ENCODE results near the gene SAP30L.

The SAP30L gene

GRCh38 chr5:154449786-154450185 lies 4.0 kb downstream of the SAP30L start:
- TF ChIP-seq YY1 (IDR thresholded peaks at IDR 0.05; ENCODE audit: insufficient read depth, insufficient read length) (no peak), SUZ12 (IDR thresholded peaks at IDR 0.05; ENCODE audit: extremely low read depth, insufficient read depth, insufficient read length) (no peak), ZNF274 (IDR thresholded peaks at IDR 0.05; ENCODE audit: low read depth, low read length) (no peak)
- no peak overlapping the region for H3K9ac ChIP-seq (ENCODE audit: insufficient read length, low read depth)
- no peaks in the 10 kb centered on the region for H3K4me1 ChIP-seq (ENCODE audit: insufficient read depth, insufficient read length)
- H3K27me3 ChIP-seq (ENCODE audit: insufficient read depth, insufficient read length): peaks cover 5% of the 10 kb centered on the region
- H3K36me3 ChIP-seq (ENCODE audit: insufficient read depth, insufficient read length, low read length): peaks cover 52% of the 10 kb centered on the region
- DNase-seq (ENCODE audit: low read depth, low spot score): no peak
- no peak overlapping the region for H3K4me3 ChIP-seq (ENCODE audit: insufficient read length, low read depth)
- no peaks in the 10 kb centered on the region for H3K9me3 ChIP-seq (ENCODE audit: insufficient read depth, low read length)

- DNase-seq (ENCODE audit: low read depth, low spot score): no peak
- Histone ChIP-seq H3K27me3 (ENCODE audit: insufficient read depth, insufficient read length) (no peaks in the 10 kb centered on the region), H3K9me3 (ENCODE audit: insufficient read depth, low read length) (no peaks in the 10 kb centered on the region), H3K36me3 (ENCODE audit: insufficient read depth, insufficient read length, low read length) (peaks cover 73% of the 10 kb centered on the region), H3K4me1 (ENCODE audit: insufficient read depth, insufficient read length) (no peaks in the 10 kb centered on the region), H3K4me3 (ENCODE audit: insufficient read length, low read depth) (no peak overlapping the region), H3K9ac (ENCODE audit: insufficient read length, low read depth) (no peak overlapping the region)
- no peak for TF ChIP-seq ZNF274 (IDR thresholded peaks at IDR 0.05; ENCODE audit: low read depth, low read length)
- TF ChIP-seq YY1 (IDR thresholded peaks at IDR 0.05; ENCODE audit: insufficient read depth, insufficient read length): no peak
- TF ChIP-seq SUZ12 (IDR thresholded peaks at IDR 0.05; ENCODE audit: extremely low read depth, insufficient read depth, insufficient read length): no peak
Measured at GRCh38 chr5:154451957-154452356, 6.2 kb downstream of the SAP30L start.

GRCh38 chr5:154455585-154455984 lies 9.8 kb downstream of the SAP30L start:
- Histone ChIP-seq H3K9ac (ENCODE audit: insufficient read length, low read depth) (no peak overlapping the region), H3K36me3 (ENCODE audit: insufficient read depth, insufficient read length, low read length) (peaks cover 77% of the 10 kb centered on the region), H3K27me3 (ENCODE audit: insufficient read depth, insufficient read length) (no peaks in the 10 kb centered on the region), H3K9me3 (ENCODE audit: insufficient read depth, low read length) (no peaks in the 10 kb centered on the region), H3K4me3 (ENCODE audit: insufficient read length, low read depth) (no peak overlapping the region), H3K4me1 (ENCODE audit: insufficient read depth, insufficient read length) (no peaks in the 10 kb centered on the region)
- TF ChIP-seq SUZ12 (IDR thresholded peaks at IDR 0.05; ENCODE audit: extremely low read depth, insufficient read depth, insufficient read length) (no peak), ZNF274 (IDR thresholded peaks at IDR 0.05; ENCODE audit: low read depth, low read length) (no peak), YY1 (IDR thresholded peaks at IDR 0.05; ENCODE audit: insufficient read depth, insufficient read length) (no peak)
- no peak for DNase-seq (ENCODE audit: low read depth, low spot score)

GRCh38 chr5:154456540-154456939 lies 10.7 kb downstream of the SAP30L start:
- Histone ChIP-seq H3K4me3 (ENCODE audit: insufficient read length, low read depth) (no peak overlapping the region), H3K9ac (ENCODE audit: insufficient read length, low read depth) (no peak overlapping the region), H3K9me3 (ENCODE audit: insufficient read depth, low read length) (no peaks in the 10 kb centered on the region), H3K36me3 (ENCODE audit: insufficient read depth, insufficient read length, low read length) (peaks cover 68% of the 10 kb centered on the region), H3K27me3 (ENCODE audit: insufficient read depth, insufficient read length) (no peaks in the 10 kb centered on the region), H3K4me1 (ENCODE audit: insufficient read depth, insufficient read length) (no peaks in the 10 kb centered on the region)
- DNase-seq (ENCODE audit: low read depth, low spot score): no peak
- TF ChIP-seq SUZ12 (IDR thresholded peaks at IDR 0.05; ENCODE audit: extremely low read depth, insufficient read depth, insufficient read length) (no peak), ZNF274 (IDR thresholded peaks at IDR 0.05; ENCODE audit: low read depth, low read length) (no peak), YY1 (IDR thresholded peaks at IDR 0.05; ENCODE audit: insufficient read depth, insufficient read length) (no peak)

GRCh38 chr5:154459015-154459414 lies 13.2 kb downstream of the SAP30L start:
- H3K9ac ChIP-seq (ENCODE audit: insufficient read length, low read depth): no peak overlapping the region

GRCh38 chr5:154460172-154460571 lies 14.4 kb downstream of the SAP30L start:
- H3K4me1 ChIP-seq (ENCODE audit: insufficient read depth, insufficient read length): no peaks in the 10 kb centered on the region
- no peaks in the 10 kb centered on the region for H3K9me3 ChIP-seq (ENCODE audit: insufficient read depth, low read length)
- no peak for DNase-seq (ENCODE audit: low read depth, low spot score)
- no peak overlapping the region for H3K9ac ChIP-seq (ENCODE audit: insufficient read length, low read depth)
- TF ChIP-seq SUZ12 (IDR thresholded peaks at IDR 0.05; ENCODE audit: extremely low read depth, insufficient read depth, insufficient read length) (no peak), ZNF274 (IDR thresholded peaks at IDR 0.05; ENCODE audit: low read depth, low read length) (no peak), YY1 (IDR thresholded peaks at IDR 0.05; ENCODE audit: insufficient read depth, insufficient read length) (no peak)
- H3K27me3 ChIP-seq (ENCODE audit: insufficient read depth, insufficient read length): no peaks in the 10 kb centered on the region
- peaks cover 32% of the 10 kb centered on the region for H3K36me3 ChIP-seq (ENCODE audit: insufficient read depth, insufficient read length, low read length)
- no peak overlapping the region for H3K4me3 ChIP-seq (ENCODE audit: insufficient read length, low read depth)

More at GRCh38 chr5:154459015-154459414, 13.2 kb downstream of the SAP30L start:
- H3K4me3 ChIP-seq (ENCODE audit: insufficient read length, low read depth): no peak overlapping the region
- H3K36me3 ChIP-seq (ENCODE audit: insufficient read depth, insufficient read length, low read length): peaks cover 43% of the 10 kb centered on the region
- no peaks in the 10 kb centered on the region for H3K9me3 ChIP-seq (ENCODE audit: insufficient read depth, low read length)
- H3K4me1 ChIP-seq (ENCODE audit: insufficient read depth, insufficient read length): no peaks in the 10 kb centered on the region
- TF ChIP-seq SUZ12 (IDR thresholded peaks at IDR 0.05; ENCODE audit: extremely low read depth, insufficient read depth, insufficient read length): no peak
- TF ChIP-seq ZNF274 (IDR thresholded peaks at IDR 0.05; ENCODE audit: low read depth, low read length): no peak
- no peak for TF ChIP-seq YY1 (IDR thresholded peaks at IDR 0.05; ENCODE audit: insufficient read depth, insufficient read length)
- no peak for DNase-seq (ENCODE audit: low read depth, low spot score)
- H3K27me3 ChIP-seq (ENCODE audit: insufficient read depth, insufficient read length): no peaks in the 10 kb centered on the region

- Histone ChIP-seq H3K9me3 (ENCODE audit: insufficient read depth, low read length) (no peaks in the 10 kb centered on the region), H3K27me3 (ENCODE audit: insufficient read depth, insufficient read length) (no peaks in the 10 kb centered on the region), H3K9ac (ENCODE audit: insufficient read length, low read depth) (no peak overlapping the region), H3K4me1 (ENCODE audit: insufficient read depth, insufficient read length) (no peaks in the 10 kb centered on the region), H3K4me3 (ENCODE audit: insufficient read length, low read depth) (no peak overlapping the region), H3K36me3 (ENCODE audit: insufficient read depth, insufficient read length, low read length) (peaks cover 19% of the 10 kb centered on the region)
- no peak for DNase-seq (ENCODE audit: low read depth, low spot score)
- TF ChIP-seq ZNF274 (IDR thresholded peaks at IDR 0.05; ENCODE audit: low read depth, low read length) (no peak), SUZ12 (IDR thresholded peaks at IDR 0.05; ENCODE audit: extremely low read depth, insufficient read depth, insufficient read length) (no peak), YY1 (IDR thresholded peaks at IDR 0.05; ENCODE audit: insufficient read depth, insufficient read length) (no peak)
Measured at GRCh38 chr5:154461531-154461930, 15.7 kb downstream of the SAP30L start.

Measured in NT2/D1 (cell line).